IMR-90 (cell line): ENCODE measurements around the gene KIFAP3. TPM values are rescaled to one million over a fixed set of nuclear protein-coding genes. Genes with fewer than 3 reads are reported as not detected.

Experiments used
- ATAC-seq: fragments of 200-7000 bp; cut with Tn5 transposase; 2 replicates; pipeline ENCODE4 v1.9.1; 2020; ENCODE audit warnings: low read depth, mild to moderate bottlenecking, moderate library complexity
- BruUV-seq: library from RNA; stranded (reverse); fragments of 400-500 nt; replicated peaks from 2 replicates; lab custom pipeline; 2021; lab: Mats Ljungman, UMichigan
- CTCF ChIA-PET: fragments of 300-600 bp; formaldehyde crosslinking; extraction: SDS; loops from one replicate; lab custom pipeline; 2021; ENCODE audit warnings: antibody characterized with exemption; lab: Yijun Ruan, JAX
- POLR2A ChIA-PET: fragments of 300-600 bp; sonication (Branson Sonifier 250); formaldehyde crosslinking; loops from one replicate; lab custom pipeline; 2022; ENCODE audit warnings: antibody characterized with exemption; ENCODE audit not compliant: unreplicated experiment; lab: Charles Lee
- DNase-seq: peaks from one replicate; pipeline ENCODE4 v3.0.0; 2013
- H2AFZ ChIP-seq: replicated peaks from 2 replicates; pipeline ENCODE3; 2013; ENCODE audit warnings: low read length, mild to moderate bottlenecking; ENCODE audit not compliant: poor library complexity
- H2AK5ac ChIP-seq: 2 replicates; pipeline ENCODE4 v1.6.1; 2013; ENCODE audit warnings: low read depth, low read length, inconsistent platforms
- H2AK9ac ChIP-seq: replicated peaks from 2 replicates; pipeline ENCODE3; 2013; ENCODE audit warnings: mild to moderate bottlenecking, low read depth, low read length, moderate library complexity; ENCODE audit not compliant: poor library complexity
- H2BK120ac ChIP-seq: 2 replicates; pipeline ENCODE4 v1.6.1; 2013; ENCODE audit warnings: low read depth, low read length, inconsistent platforms
- H2BK15ac ChIP-seq: 3 replicates; pipeline ENCODE4 v1.6.1; 2013; ENCODE audit warnings: low read depth, low read length, inconsistent platforms
- H2BK20ac ChIP-seq: 2 replicates; pipeline ENCODE4 v1.6.1; 2013; ENCODE audit warnings: low read depth, mild to moderate bottlenecking, inconsistent platforms, low read length, moderate library complexity
- H2BK5ac ChIP-seq: 2 replicates; pipeline ENCODE4 v1.6.1; 2013; ENCODE audit warnings: mild to moderate bottlenecking, low read depth, low read length, inconsistent platforms; ENCODE audit not compliant: poor library complexity, severe bottlenecking
- H3K14ac ChIP-seq: replicated peaks from 2 replicates; pipeline ENCODE4 v1.6.1; 2013; ENCODE audit warnings: low read depth, low read length, inconsistent platforms
- H3K18ac ChIP-seq: 2 replicates; pipeline ENCODE4 v1.6.1; 2013; ENCODE audit warnings: low read depth, low read length, control low read depth
- H3K23ac ChIP-seq: 2 replicates; pipeline ENCODE4 v1.6.1; 2013; ENCODE audit warnings: low read depth, low read length, inconsistent platforms
- H3K27ac ChIP-seq: 2 replicates; pipeline ENCODE4 v1.5.1; 2013; ENCODE audit warnings: mild to moderate bottlenecking, control low read depth, low read length; ENCODE audit not compliant: insufficient read depth
- H3K27me3 ChIP-seq: 2 replicates; pipeline ENCODE4 v1.6.1; 2013; ENCODE audit warnings: low read length; ENCODE audit not compliant: control insufficient read depth, insufficient read depth
- H3K36me3 ChIP-seq: 2 replicates; pipeline ENCODE4 v1.6.1; 2013; ENCODE audit warnings: low read length, mixed read lengths; ENCODE audit not compliant: control insufficient read depth, insufficient read depth
- H3K4ac ChIP-seq: 2 replicates; pipeline ENCODE4 v1.6.1; 2013; ENCODE audit warnings: low read depth, low read length, inconsistent platforms
- H3K4me1 ChIP-seq: 2 replicates; pipeline ENCODE4 v1.6.1; 2013; ENCODE audit warnings: low read length, mixed read lengths; ENCODE audit not compliant: control insufficient read depth, insufficient read depth
- H3K4me2 ChIP-seq: 2 replicates; pipeline ENCODE4 v1.6.1; 2013; ENCODE audit warnings: low read depth, mild to moderate bottlenecking, control low read depth, low read length, moderate library complexity
- H3K4me3 ChIP-seq: 2 replicates; pipeline ENCODE4 v1.5.1; 2013; ENCODE audit warnings: low read depth, mild to moderate bottlenecking, control low read depth, low read length, moderate library complexity; ENCODE audit not compliant: insufficient read depth
- H3K56ac ChIP-seq: 2 replicates; pipeline ENCODE4 v1.6.1; 2013; ENCODE audit warnings: low read length, inconsistent platforms; ENCODE audit not compliant: insufficient read depth; ENCODE audit errors: extremely low read depth
- H3K79me1 ChIP-seq, 2 experiments: 2 replicates each; pipeline ENCODE4 v1.6.1; 2013; ENCODE audit warnings: low read length in 2 of 2, inconsistent platforms in 1 of 2, low read depth in 1 of 2
- H3K9ac ChIP-seq: 2 replicates; pipeline ENCODE4 v1.6.1; 2013; ENCODE audit warnings: low read depth, low read length, control low read depth
- H3K9me1 ChIP-seq: 2 replicates; pipeline ENCODE4 v1.6.1; 2013; ENCODE audit warnings: low read length, inconsistent platforms; ENCODE audit not compliant: insufficient read depth
- H3K9me3 ChIP-seq: 2 replicates; pipeline ENCODE4 v1.6.1; 2013; ENCODE audit warnings: low read length; ENCODE audit not compliant: control insufficient read depth, insufficient read depth
- H4K20me1 ChIP-seq: 2 replicates; pipeline ENCODE4 v1.6.1; 2013; ENCODE audit warnings: low read length, inconsistent platforms; ENCODE audit not compliant: insufficient read depth
- H4K5ac ChIP-seq: 2 replicates; pipeline ENCODE4 v1.6.1; 2013; ENCODE audit warnings: mild to moderate bottlenecking, low read depth, low read length, control low read depth
- H4K8ac ChIP-seq, 2 experiments: 2 replicates each; pipeline ENCODE4 v1.6.1; 2013; ENCODE audit warnings: low read depth in 2 of 2, low read length in 2 of 2, control low read depth in 1 of 2, inconsistent platforms in 1 of 2
- H4K91ac ChIP-seq: 2 replicates; pipeline ENCODE4 v1.6.1; 2013; ENCODE audit warnings: low read depth, low read length, inconsistent platforms; ENCODE audit not compliant: insufficient read depth
- BHLHE40 ChIP-seq: fragments of 150-350 bp; IDR thresholded peaks from 2 replicates; pipeline ENCODE4 v1.6.1; 2016; ENCODE audit warnings: mild to moderate bottlenecking, low read depth, low read length
- CEBPB ChIP-seq: IDR thresholded peaks from 2 replicates; pipeline ENCODE4 v1.6.1; 2012; ENCODE audit warnings: low read depth, low read length, improper control_type of control experiment
- CHD1 ChIP-seq: IDR thresholded peaks from 2 replicates; pipeline ENCODE4 v1.6.1; 2012; ENCODE audit warnings: low read depth, low read length, improper control_type of control experiment
- FOS ChIP-seq: fragments of 150-350 bp; IDR thresholded peaks from 2 replicates; pipeline ENCODE4 v1.6.1; 2016; ENCODE audit warnings: low read depth, low read length
- MAFK ChIP-seq: IDR thresholded peaks from 2 replicates; pipeline ENCODE4 v1.6.1; 2012; ENCODE audit warnings: low read depth, low read length, improper control_type of control experiment
- MAZ ChIP-seq: IDR thresholded peaks from 2 replicates; pipeline ENCODE4 v1.6.1; 2012; ENCODE audit warnings: low read depth, mild to moderate bottlenecking, low read length, improper control_type of control experiment, moderate library complexity, borderline replicate concordance
- MXI1 ChIP-seq: IDR thresholded peaks from 2 replicates; pipeline ENCODE4 v1.6.1; 2012; ENCODE audit warnings: low read depth, mild to moderate bottlenecking, low read length, moderate library complexity, borderline replicate concordance
- NFE2L2 ChIP-seq: fragments of 150-350 bp; IDR thresholded peaks from 2 replicates; pipeline ENCODE4 v1.6.1; 2016; ENCODE audit warnings: low read depth, mild to moderate bottlenecking, low read length
- POLR2A ChIP-seq: IDR thresholded peaks from 2 replicates; pipeline ENCODE4 v1.6.1; 2012; ENCODE audit warnings: mild to moderate bottlenecking, low read depth, low read length
- RAD21 ChIP-seq: IDR thresholded peaks from 2 replicates; pipeline ENCODE4 v1.6.1; 2012; ENCODE audit warnings: low read length, improper control_type of control experiment
- RCOR1 ChIP-seq: IDR thresholded peaks from 2 replicates; pipeline ENCODE4 v1.6.1; 2012; ENCODE audit warnings: mild to moderate bottlenecking, low read length, improper control_type of control experiment; ENCODE audit not compliant: insufficient replicate concordance
- RFX5 ChIP-seq: IDR thresholded peaks from 2 replicates; pipeline ENCODE4 v1.8.0; 2012; ENCODE audit warnings: low read depth, mild to moderate bottlenecking, low read length, moderate library complexity
- SMC3 ChIP-seq: fragments of 150-350 bp; IDR thresholded peaks from 2 replicates; pipeline ENCODE4 v1.6.1; 2016; ENCODE audit warnings: low read depth, mild to moderate bottlenecking, antibody characterized with exemption, low read length, moderate library complexity
- dilution Hi-C: fragments of 300-500 bp; cut with HindIII; formaldehyde crosslinking; loops from one replicate; pipeline ENCODE4 v1.14.3; 2018; ENCODE audit warnings: low sequenced_read_pairs; ENCODE audit not compliant: unreplicated experiment
- in situ Hi-C: fragments of 300-500 bp; cut with MboI; formaldehyde crosslinking; loops from 3 replicates; pipeline ENCODE4 v1.14.3; 2019; ENCODE audit warnings: low sequenced_read_pairs, inconsistent platforms, mixed read lengths
- intact Hi-C: fragments of 100-400 bp; cut with micrococcal nuclease; formaldehyde crosslinking; loops from 2 replicates; pipeline ENCODE4 v1.10.0; 2022
- polyA plus RNA-seq, 3 experiments: library from polyadenylated mRNA; depleted of rRNA; stranded (reverse); fragments of >200 nt; gene quantifications; 2 replicates each; pipeline ENCODE4 v1.2.3, GENCODE V29; 2012; ENCODE audit warnings: low replicate concordance in 1 of 3
- total RNA-seq: library from RNA; depleted of rRNA; stranded (reverse); fragments of >200 nt; gene quantifications from 2 replicates; pipeline ENCODE4 v1.2.3, GENCODE V29; 2012
- TF ChIP-seq, protein P1 (sequence below): conservative IDR thresholded peaks from 2 replicates; pipeline ENCODE4 v1.5.1; 2012; ENCODE audit warnings: mild to moderate bottlenecking, low read depth, low read length, improper control_type of control experiment
- TF ChIP-seq, protein P2 (sequence below): fragments of 150-350 bp; IDR thresholded peaks from 2 replicates; pipeline ENCODE4 v1.6.1; 2017; ENCODE audit warnings: mild to moderate bottlenecking, antibody characterized with exemption, low read length, low read depth
- TF ChIP-seq, protein P3 (sequence below): fragments of 150-350 bp; IDR thresholded peaks from 2 replicates; pipeline ENCODE4 v1.6.1; 2016; ENCODE audit warnings: low read depth, mild to moderate bottlenecking, low read length, moderate library complexity, borderline replicate concordance

The KIFAP3 gene
- total and polyA plus RNA-seq, 2 of the 4 experiments (the other 2 are of a cell fraction) = 10.5 to 10.9 TPM

DNA sequence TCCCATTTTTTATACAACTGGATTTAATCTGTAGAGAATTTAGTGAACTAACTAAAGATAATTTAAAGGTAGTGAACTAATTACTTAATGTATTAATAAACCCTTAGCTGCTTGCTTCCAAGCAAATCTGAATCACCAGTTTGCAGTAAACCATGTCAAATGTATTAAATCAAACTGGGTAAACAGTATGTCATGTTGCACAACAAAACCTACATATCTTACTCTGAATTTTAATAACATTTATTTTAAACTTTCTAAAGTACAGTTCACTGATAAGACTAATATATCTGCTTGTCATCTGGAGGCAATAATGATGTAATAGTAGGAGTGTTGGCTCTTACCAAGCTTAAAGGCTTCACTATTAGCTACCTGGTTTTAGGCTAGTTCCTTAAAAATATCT, 128.3 kb downstream of the KIFAP3 start:
- Histone ChIP-seq H3K23ac (no peak overlapping the region), H3K56ac (no peak overlapping the region), H3K4ac (no peak overlapping the region), H3K14ac (no peak overlapping the region), H3K27me3 (no peaks in the 10 kb centered on the region), H3K4me3 (no peak overlapping the region), H2AK5ac (no peak overlapping the region), H3K9me3 (no peaks in the 10 kb centered on the region), H3K9ac (no peak overlapping the region), H3K9me1 (0 out of 2 replicates have a peak, but pooled peaks cover 3% of the 10 kb centered on the region), H2AK9ac (no peak overlapping the region), H2BK120ac (no peak overlapping the region), H3K36me3 (no peaks in the 10 kb centered on the region; the same call in 1 of the 2 replicates), H4K8ac (no peak overlapping the region), H4K91ac (no peak overlapping the region), H3K27ac (no peak overlapping the region), H2BK15ac (no peak overlapping the region), H2BK20ac (no peak overlapping the region), H3K18ac (no peak overlapping the region), H4K20me1 (no peaks in the 10 kb centered on the region), H2BK5ac (no peak overlapping the region), H3K4me1 (peaks cover 4% of the 10 kb centered on the region), H4K5ac (no peak overlapping the region), H3K79me1 (no peaks in the 10 kb centered on the region), H3K4me2 (no peak overlapping the region), H2AFZ (no peak overlapping the region)
- ChIA-PET CTCF (no interaction called here), POLR2A (no interaction called here)
- BruUV-seq = no TSS peak
- intact Hi-C loops = no loop called here
- in situ Hi-C loops = loop anchor here (25.0 kb wide), 2 partner anchors 716 to 816 kb away; partner anchors contain the start of gene PRRX1
- ATAC-seq = no peak
- no peak for DNase-seq
- dilution Hi-C loops = no loop called here
- TF ChIP-seq SMC3 = no peak
- no peak for TF ChIP-seq FOS
- TF ChIP-seq, protein P1, sequence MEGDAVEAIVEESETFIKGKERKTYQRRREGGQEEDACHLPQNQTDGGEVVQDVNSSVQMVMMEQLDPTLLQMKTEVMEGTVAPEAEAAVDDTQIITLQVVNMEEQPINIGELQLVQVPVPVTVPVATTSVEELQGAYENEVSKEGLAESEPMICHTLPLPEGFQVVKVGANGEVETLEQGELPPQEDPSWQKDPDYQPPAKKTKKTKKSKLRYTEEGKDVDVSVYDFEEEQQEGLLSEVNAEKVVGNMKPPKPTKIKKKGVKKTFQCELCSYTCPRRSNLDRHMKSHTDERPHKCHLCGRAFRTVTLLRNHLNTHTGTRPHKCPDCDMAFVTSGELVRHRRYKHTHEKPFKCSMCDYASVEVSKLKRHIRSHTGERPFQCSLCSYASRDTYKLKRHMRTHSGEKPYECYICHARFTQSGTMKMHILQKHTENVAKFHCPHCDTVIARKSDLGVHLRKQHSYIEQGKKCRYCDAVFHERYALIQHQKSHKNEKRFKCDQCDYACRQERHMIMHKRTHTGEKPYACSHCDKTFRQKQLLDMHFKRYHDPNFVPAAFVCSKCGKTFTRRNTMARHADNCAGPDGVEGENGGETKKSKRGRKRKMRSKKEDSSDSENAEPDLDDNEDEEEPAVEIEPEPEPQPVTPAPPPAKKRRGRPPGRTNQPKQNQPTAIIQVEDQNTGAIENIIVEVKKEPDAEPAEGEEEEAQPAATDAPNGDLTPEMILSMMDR = no peak
- TF ChIP-seq BHLHE40 = no peak
- TF ChIP-seq POLR2A = no peak
- no peak for TF ChIP-seq MAFK
- TF ChIP-seq MXI1 = no peak
- no peak for TF ChIP-seq CHD1
- no peak for TF ChIP-seq RAD21
- no peak for TF ChIP-seq CEBPB
- no peak for TF ChIP-seq RCOR1
- TF ChIP-seq, protein P2, sequence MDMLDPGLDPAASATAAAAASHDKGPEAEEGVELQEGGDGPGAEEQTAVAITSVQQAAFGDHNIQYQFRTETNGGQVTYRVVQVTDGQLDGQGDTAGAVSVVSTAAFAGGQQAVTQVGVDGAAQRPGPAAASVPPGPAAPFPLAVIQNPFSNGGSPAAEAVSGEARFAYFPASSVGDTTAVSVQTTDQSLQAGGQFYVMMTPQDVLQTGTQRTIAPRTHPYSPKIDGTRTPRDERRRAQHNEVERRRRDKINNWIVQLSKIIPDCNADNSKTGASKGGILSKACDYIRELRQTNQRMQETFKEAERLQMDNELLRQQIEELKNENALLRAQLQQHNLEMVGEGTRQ = no peak
- TF ChIP-seq MAZ = no peak
- no peak for TF ChIP-seq NFE2L2
- TF ChIP-seq RFX5 = no peak
- TF ChIP-seq, protein P3, sequence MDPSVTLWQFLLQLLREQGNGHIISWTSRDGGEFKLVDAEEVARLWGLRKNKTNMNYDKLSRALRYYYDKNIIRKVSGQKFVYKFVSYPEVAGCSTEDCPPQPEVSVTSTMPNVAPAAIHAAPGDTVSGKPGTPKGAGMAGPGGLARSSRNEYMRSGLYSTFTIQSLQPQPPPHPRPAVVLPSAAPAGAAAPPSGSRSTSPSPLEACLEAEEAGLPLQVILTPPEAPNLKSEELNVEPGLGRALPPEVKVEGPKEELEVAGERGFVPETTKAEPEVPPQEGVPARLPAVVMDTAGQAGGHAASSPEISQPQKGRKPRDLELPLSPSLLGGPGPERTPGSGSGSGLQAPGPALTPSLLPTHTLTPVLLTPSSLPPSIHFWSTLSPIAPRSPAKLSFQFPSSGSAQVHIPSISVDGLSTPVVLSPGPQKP = no peak
